HG02610 (cell line): Measurements from ENCODE around the gene PCID2.

Experiments used
- ATAC-seq: cut with Tn5 transposase; IDR thresholded peaks from one replicate; pipeline ENCODE4 v1.9.1; 2021; ENCODE audit warnings: mild to moderate bottlenecking, moderate library complexity; ENCODE audit not compliant: unreplicated experiment

PCID2 gene

DNA sequence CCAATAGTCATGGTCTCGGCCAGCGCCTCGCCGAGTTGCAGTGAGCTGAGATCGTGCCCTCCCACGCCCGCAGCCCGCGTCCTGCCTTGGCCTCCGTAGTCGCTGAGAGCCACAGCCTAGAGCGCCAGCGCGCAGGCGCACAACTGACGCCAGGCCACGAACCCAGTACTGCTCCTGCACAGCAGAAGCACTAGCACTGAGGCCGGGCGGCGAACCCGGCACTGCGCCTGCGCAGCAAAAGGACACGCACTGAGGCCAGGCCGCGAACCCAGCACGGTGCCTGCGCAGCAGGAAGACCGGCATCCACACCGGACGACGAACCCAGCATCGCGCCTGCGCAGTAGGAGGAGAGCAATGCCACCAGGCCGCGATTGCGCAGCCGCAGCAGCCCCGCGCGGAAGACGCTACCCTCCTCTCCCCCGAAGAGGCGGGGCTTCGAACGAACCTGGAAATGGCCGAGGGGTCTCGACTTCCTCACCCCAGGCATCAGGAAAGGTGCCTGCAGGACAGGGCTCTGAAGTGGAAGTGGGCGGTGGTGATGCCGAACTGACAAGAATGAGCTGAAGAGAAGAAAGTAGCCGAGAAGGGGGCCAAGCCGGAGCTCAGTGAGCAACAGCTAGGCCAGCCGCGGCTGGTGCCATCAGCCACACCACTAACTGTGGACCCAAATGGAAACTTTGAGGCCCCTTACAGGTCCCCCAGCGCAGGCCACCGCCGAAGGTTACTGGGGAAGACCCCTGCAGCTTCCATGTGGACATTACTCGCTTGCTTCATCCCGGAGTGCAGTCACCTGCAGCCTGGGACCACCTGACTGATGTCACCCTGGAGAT is 78.3 kb downstream of the PCID2 start:
- no peak for ATAC-seq

DNA sequence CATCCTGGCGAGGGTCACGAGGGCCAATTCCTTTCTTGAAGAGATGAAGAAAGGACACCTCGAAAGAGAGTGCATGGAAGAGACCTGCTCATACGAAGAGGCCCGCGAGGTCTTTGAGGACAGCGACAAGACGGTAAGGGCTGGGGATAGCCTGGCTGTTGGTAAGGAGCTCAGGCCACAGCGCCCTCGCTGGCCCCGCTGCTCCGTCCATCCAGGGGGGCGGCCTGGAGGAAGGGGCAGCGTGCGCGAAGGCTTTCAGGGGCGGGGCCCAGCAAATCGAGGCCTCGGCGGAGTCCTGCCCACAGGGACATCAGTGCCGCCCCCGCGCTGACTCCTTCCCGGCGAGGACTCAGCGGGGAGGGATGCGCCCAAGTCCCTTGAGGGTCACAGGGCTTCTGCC is 79.0 kb downstream of the PCID2 start:
- no peak for ATAC-seq
